Activated CD8-positive, alpha-beta memory T cell treated with anti-CD3 and anti-CD28 coated beads for 24 hours (primary cell): ENCODE results near the gene TMEM263.

Experiments used
- DNase-seq: peaks from one replicate; pipeline ENCODE4 v3.0.0-alpha.2; 2020

The TMEM263 gene

DNA sequence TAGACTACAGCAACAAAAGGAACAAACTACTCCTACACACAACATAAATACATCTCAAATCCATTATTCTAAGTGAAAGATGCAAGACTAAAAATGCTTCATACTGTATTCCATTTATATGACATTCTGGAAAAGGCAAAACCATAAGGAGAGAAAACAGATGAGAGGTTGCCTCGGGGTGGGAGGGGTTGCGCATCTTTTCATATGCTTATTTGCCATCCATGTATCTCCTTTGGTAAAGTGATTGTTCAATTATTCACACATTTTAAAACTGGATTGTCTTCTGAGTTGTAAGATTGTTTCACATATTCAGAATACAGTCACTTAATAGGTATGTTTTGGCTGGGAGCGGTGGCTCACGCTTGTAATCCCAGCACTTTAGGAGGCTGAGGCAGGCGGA lies 5.1 kb upstream of the TMEM263 start:
- no peak for DNase-seq

DNA sequence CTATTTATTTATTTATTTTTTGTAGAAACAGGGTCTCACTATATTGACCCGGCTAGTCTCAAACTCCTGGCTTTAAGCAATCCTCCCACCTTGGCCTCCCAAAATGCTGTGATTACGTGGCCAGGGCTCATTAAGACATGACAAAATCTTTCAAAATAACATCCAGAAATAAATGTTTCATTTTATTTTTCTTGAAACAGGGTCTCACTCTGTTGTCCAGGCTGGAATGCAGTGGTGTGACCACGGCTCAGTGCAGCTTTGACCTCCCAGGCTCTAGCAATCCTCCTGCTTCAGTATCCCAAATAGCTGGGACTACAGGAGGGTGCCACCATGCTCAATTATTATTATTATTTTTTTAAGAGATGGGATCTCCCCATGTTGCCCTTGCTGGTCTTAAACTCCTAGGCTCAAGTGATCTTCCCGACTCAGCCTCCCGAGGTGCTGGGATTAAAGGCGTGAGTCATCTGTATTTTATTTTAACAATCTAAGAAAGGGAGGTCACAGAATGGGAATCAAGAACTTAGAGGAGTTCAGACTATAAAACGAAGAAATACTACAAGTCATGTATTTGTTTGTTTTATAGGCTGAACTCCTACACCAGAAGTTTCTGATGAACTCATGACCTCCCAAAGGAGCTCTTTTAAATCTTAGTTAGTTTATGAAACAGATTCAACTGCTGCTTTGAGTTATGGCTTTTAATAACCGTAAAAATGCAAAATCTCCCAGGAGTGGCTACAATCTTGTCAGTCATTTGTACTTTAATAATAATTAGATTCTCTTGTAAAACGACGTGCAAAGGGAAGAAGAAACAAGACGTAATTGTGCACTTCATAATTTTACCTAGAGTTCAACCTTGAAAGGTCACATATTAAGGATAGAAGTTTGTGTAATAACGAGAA lies 2.1 kb upstream of the TMEM263 start:
- DNase-seq, result no peak

DNA sequence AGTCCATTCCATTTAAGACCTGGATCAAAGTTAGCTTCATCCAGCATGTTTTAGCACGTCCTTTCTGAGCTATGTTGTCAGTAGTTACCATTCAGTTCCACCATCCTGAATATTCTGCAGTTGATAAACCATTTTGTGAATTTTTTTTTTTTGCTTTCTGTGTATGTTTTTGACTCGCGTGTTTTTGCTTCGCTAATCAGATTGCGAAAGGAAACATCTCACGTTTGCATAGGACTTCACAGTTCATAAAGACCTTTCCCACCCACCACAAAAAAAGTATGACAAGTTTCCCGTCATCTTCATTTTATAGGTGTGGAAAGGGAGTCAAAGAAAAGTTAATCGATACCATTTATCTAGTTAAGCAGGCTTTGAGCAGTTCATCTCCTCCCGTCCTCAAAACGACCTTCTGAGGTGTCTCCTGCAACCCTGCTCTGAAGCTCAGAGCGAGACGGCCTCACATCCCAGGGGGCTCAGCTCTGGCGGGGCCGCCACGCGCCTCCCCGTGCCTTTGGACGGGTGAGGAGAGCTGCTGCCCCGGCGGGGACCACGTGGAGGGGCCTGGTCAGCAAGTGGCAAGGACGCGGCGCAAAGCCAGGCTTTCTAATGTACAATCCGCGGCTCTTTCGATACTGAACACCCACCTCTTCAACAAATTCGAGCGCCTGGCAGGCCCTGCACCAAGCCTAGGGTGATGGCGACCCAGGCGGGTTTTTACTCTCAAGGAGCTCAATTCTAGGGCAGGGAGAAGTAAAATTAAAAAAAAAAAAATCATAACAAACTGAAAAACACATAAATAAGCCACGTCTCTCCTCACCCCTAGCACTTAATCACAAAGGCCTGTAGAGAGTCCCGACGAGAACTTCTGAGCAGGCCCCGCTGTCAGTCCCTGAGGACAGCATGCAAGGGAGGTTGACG lies 988 bp upstream of the TMEM263 start:
- peak; percentile 65 for DNase-seq

DNA sequence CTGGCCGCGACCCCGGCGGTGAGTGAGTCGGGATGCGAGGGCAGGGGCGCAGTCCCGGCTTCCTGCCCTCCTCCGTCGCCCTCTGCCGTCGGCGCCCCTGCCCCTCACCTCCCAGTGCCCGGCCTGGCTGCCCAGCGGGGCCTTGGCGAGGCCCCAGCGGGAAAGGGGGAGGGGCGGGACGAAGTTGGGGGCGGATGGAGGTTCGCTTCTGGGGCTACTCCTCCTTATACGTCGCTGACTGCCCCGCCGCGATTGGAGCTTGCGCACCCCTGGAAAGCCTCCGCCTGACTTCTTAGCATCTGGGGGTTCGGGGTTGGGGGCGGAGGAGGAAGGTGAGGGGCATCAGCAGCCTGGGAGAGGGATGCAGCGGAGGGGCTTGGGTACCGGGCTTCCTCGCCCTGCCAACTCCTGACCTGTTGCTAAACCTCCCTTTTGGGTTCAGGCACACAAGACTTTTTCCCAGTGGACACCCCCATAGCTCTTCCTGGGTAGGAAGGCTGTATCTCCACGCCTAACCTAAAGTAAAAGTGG lies 406 bp downstream of the TMEM263 start:
- no peak for DNase-seq

DNA sequence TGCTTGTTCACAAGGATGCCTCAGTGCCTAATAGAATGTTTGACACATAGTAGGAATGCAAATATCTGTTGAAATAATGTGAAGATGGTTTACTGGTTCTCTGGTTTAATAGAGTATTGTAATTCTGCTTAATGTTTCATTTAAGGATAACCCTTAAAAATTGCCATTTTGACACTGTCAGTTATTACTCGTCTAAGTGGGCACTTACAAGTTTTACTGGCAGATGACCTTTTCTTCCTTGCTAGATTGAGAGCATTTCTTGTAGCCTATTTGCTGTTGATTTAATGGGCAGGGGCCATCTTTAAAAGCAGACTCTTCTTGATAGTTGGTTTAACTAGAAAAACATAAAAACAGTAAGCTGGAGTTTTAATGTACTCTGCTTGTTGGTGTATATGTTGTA lies 1.9 kb downstream of the TMEM263 start:
- no peak for DNase-seq

DNA sequence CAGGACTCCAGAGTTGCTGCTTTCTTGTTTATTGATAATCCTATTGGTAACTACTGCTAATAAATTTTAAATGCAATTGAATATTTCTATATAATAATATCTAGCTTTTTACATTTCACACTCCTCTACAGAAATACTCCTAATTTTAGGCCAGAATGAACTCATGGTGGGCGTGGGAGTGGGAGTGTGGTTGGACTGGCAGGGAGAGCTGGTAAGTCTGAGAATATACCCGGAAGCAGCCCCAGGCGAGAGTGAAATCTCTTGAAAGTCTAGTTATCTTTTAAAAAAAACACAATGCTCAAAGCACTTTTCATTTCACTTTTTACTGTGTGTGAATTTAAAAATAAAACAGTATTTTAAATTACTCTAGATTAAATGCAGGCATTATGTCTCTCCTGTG lies 4.7 kb downstream of the TMEM263 start:
- DNase-seq, result no peak

DNA sequence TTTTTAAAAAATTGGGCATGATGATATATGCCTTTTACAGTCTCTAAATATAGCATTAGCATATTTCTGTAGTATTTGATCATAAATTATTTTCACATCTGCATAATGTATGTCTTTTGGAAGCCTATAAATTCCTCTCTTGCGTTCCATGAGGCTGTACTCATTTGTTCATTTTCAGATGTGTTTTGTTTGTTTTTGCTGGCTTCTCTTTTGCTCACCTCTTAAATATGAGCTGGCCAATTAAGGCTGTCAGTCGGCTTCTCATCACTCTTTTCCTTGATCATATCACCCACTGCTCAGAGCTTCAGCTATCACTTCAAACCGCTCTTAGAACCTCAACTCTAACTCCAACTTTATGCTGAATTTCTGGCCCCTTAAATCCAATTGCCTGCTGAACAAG lies 6.6 kb downstream of the TMEM263 start:
- no peak for DNase-seq

DNA sequence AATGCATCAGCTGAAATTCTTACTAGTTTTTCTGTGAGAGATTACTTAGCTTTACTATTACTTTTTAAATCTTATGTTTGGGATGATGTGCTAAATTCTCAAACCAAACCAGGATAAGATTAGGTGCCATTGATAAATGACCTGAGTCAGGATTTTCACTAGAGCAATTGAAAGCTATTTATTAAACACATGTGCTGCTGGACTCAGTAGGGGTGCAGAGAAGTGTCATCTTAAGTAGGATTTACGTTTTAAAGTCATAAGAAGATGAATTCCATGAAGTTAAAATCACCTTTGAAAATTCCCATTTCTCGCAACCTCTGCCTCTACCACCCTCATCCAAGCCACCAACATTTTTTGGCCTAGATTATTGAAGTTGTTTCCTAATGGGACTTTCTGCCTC lies 8.8 kb downstream of the TMEM263 start:
- no peak for DNase-seq

DNA sequence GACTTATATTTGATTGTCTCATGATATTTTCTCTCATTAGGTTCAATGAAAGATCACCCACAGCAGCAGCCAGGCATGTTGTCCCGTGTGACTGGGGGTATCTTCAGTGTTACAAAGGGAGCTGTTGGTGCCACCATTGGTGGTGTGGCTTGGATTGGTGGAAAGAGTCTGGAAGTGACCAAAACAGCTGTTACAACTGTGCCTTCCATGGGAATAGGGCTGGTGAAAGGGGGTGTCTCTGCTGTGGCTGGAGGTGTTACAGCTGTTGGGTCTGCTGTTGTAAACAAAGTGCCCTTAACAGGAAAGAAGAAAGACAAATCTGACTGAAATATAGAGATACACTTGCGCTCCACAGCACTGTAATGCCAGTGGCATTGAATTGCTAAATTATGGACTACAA lies 15.4 kb downstream of the TMEM263 start:
- no peak for DNase-seq

DNA sequence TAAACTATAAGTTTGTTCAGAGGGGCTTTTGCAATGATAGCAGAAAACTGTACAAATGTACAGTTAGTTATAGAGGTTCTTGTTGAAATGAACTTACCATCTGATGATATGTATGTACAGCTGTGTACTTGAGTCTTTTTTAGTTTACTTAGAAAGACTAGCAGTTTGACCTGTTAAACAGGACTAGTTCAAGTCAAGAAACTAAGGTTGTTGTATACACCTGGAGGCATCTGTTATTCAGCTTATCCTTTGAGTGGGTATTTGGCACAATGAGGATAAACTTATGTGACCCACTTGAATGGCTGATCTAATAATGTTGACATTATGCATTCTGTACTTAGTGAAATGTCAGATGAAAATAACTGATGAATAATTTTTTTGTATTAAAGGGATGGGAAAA lies 17.8 kb downstream of the TMEM263 start:
- DNase-seq, result no peak

DNA sequence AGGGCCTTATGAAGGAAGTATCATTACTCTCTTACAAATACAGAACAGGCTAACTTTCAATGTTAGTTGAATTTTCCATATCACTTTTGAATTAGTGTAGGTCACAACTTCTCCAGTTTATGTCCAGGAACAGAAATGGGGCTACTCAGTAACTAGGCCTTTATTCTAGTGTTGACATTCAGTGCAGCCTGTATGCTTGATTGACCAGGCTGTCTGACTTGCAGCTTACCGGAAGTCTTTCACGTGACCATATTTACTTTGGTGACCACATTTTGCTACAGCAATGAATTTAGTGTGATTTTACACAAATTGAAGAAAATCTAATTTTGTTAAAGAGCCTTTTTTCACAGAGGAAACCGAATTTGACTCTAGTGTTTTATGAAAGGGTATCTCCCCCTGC lies 18.8 kb downstream of the TMEM263 start:
- DNase-seq, result no peak

DNA sequence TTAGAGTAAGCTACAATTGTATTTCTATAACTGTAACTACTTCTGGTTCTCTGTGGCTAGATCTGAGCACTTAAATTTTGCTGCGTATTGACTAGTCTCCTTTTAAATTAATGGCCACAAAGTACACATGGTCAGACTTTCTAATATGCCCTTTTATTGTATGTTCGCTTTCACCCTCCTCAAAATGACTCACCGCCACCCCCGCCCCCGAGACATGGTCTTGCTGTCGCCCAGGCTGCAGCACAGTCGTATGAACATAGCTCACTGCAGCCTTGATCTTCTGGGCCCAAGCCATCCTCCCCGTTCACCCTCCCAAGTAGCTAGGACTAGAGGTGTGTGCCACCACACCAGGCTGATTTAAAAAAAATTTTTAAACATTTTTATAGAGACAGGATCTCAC lies 19.4 kb downstream of the TMEM263 start:
- no peak for DNase-seq

DNA sequence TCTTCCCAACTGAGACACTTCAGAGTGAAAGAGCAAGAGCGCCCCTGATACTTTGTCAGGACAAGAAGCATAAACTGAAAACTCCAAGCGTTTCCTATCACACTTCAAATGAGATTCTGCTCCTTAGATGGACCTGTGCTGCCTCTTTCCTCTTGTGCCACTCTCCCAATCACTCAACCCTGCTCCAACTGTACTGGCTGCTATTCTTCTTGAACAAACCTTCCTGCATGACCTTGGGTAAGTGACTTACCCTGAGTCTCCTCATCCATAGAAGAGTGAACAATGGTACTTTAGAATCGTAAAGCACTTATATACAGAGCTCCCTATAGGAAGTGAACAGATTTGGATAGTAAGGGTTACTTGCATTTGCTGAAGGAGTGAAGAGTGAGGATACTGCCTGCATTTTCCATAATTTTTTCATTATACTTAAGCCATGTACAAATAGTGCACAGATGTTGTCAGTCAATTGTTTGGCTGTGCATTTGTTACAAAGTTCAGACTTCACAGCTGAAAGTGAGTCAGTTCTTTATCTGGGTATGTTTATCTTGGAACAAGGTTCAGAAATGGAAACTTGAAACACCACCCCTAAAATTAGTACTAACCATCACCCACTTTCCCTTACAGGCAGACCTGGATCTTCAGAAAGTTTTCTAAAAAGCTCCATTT lies 20.4 kb downstream of the TMEM263 start:
- DNase-seq, result no peak

DNA sequence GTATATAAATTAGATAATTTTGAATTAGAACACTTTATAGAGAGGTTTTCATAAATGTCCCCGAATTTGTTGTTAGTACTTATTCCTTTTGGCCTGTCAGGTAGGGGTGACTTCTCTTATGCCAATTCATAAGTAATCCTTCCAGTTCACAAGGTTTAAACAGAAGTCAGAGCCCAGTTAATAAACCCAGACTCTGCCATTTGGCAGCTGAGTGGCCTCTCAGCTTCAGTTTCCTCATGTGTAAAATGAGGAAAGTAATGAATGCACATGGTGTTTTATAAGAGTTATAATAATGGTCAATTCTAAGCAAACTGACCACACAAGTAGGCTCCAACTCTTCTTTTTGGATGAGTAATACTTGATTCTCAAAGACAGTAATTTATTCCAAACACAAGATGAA lies 21.0 kb downstream of the TMEM263 start:
- no peak for DNase-seq

DNA sequence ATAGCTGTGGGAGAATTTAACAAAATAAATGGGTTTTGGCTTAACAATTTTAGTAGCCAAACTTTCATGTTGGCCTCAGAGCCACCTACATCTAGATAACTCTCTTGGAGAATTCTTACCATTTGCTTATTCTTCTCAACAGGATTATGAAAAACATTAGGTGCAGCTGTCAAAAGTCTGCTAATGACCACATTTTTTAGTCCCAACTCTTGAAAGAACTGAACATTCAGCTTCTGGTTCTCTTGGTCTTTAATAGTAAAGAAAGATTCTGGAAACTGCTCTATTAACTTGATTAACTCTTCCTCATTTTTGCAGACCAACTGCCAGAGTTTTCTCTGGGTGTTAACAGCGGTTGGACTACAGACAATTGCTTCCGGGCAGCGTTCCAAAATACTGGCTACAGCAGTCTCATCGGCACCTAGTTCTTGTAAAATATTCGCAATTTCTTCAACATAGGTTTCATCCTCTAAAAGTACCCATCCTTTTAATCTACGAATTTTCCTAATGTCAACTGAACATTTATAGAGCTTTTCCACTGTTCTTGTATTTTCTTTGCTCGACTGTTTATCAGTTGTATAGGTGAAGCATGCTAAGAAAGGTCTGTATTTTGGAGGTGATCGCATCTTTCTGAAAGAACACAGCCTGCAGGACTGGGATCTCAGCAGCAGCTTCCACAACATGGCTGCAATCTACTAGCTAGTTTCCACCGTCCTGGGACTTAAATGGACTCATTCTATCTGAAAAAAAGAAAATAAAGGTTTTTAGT lies 22.5 kb downstream of the TMEM263 start:
- no peak for DNase-seq

DNA sequence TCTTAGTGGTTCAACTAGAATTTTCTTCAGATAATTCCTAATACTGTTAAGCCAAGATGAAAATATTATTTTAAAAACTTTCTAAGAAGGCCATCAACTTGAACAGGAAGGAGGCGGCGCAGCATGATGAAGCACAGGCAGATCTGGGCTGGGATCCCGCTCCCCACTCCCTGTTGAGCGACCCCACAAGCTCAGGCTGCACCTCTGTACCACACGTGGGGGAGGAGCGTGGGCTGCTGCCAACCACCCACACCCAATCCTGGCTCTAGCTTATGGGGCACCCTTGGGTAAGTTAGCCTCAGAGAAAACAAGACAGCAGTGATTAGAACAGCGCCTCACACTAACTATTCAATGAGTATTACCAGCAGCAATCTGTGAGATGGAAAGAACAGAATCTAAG lies 25.2 kb downstream of the TMEM263 start:
- DNase-seq, result no peak

DNA sequence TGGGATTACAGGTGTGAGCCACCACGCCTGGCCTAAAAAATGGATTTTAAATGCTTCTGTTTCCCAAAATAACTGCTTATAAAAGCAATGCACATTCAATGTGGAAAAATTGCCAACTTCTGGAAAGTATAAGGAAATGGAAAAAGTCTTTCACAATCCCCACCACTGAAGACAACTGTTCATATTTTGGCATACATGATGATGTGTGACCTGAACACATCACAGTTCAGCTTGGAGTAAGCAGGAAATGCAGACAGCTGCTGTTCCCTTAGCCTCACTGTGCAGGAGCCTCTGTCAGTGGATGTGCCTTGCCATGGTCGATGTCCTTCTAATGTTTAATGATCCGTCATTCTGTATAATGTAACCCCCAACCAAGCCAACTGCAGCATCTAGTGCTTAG lies 26.1 kb downstream of the TMEM263 start:
- no peak for DNase-seq

DNA sequence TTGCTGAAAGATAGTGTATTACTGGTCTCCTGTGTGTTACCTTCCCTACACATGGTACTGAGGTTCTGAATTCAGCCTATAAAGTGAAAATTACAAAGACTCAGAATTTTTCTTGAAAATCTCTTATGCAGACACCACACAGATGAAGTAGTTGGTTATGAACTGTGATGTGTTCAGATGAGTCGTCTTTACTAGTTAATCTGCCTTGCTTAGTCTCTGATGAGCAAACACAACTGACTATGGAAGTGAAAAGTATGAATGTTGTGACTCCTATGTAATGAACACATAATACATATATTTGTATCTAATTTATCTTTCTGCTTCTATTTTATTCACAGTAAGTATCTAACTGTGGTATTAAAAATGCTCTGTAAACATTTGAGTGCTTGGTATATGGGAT lies 26.5 kb downstream of the TMEM263 start:
- DNase-seq, result no peak

DNA sequence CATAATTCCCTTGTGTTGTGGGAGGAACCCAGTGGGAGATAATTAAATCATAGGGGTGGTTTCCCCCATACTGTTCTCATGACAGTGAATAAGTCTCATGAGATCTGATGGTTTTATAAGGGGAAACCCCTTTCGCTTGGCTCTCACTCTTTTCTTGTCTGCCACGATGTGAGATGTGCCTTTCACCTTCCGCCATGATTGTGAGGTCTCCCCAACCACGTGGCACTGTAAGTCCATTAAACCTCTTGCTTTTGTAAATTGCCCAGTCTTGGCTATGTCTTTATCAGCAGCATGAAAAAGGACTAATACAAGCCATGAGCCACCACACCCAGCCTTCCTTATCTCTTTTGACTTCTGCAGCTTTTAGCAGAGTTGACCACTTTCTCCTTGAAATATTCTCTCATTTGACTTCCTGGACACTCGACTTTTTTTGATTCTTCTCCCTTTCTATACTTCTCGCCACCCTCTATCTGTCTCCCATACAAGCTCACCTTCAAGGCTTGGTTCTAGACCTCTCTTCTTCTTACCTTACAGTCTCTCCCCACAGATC lies 29.0 kb downstream of the TMEM263 start:
- DNase-seq, result no peak

DNA sequence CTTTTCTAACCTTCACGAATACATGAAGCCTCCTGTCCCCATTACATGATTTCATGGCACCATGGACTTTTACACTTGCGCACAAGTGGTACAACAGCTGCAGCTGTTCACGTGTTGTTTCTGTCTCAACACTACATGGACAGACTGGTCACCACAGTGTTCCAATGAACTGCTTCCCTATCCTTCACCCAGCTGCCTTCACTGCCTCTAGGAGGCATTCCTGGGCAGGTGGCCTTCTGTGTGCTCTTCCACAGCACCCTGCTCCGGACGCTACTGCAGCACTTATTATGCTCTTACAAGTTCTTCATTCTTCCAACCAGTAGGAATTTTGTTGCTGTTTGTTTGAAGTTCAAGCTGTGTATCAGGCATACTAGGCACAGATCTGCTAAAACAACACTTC lies 29.8 kb downstream of the TMEM263 start:
- no peak for DNase-seq

DNA sequence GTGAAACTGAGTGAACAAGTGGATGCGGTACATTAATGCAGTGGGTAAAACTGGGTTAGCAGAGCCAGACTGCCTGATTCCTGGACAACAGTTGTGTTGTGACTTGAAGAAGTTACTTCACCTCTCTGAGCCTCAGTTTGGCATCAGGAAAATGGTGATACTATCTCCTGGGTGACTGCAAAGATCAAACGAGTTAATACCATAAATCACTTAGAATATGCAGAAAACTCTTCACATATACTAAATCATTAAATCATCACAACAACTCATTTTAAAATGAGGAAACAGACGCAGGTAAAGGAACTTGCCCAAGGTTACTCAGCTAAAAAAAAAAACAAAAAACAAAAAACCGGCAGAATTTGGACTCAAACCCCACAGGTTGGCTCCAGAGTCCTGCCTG lies 30.4 kb downstream of the TMEM263 start:
- no peak for DNase-seq
